Measurements from ENCODE around the gene CPA4.

CPA4 gene

DNA sequence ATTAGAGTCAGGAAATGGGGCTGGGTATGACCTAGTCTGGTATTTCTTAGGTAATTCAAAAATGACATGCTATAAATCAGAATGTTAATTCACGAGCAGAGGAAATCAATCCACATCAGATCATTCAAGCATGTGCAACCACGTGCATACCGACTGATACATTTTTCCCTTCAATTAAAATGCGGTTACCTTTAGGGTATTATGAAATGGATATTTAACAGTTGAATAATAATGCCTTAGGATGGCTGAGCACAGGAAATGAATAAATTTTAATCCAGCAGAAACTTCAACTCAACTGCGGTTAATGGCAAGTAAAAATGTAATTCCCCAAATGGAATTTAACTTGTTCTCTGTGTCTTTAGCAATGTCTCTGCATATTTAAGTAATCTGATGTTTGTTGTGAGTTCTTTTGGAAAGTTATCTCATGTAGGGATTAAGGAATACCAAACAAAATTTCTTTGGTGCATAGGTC lies 17.1 kb upstream of the CPA4 start:
- FAIRE-seq, result no peak

DNA sequence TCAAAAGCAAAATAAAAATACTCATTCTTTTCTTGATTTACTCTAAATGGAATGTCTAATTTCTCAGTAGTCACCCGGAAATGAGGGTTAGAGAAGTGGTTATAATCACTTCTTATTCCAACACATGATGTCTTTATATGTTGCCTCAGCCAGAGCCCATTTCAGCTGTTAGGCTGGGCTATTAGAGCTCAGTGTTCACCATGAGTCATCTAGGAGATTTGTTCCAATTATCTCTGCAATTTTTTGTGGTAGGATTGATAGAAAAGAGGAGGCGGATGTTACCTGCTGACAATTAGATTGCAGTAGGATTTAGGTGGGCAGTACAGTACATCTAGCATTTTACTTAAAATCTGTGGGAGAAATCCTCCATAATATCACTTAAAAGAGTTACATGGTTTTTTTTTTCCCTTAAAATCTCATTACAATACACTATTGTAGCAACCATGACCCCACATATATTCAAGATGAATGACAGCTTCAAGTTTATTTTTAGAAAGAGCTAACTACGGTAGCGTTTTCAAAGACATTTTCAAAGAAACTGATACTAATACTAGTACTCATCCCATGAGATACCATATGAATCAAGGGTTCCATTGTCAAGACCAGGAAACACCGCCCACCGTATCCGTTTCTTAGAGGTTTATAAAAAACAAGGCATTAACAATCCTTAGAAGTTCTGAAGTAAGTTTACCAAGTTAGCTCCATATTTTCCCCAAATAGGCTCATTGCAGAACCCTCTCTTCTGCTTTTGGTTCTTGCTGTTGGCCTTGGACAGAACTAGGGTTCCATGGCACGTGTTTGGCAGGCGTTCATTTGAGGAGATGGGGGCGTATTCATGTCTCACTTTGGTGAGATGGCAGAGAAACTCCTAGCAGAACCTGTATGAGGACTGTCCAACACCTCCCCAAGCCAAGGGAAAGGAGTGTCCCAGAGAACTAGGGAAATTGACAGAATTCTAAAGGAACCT lies 15.9 kb upstream of the CPA4 start:
- FAIRE-seq, result no peak

DNA sequence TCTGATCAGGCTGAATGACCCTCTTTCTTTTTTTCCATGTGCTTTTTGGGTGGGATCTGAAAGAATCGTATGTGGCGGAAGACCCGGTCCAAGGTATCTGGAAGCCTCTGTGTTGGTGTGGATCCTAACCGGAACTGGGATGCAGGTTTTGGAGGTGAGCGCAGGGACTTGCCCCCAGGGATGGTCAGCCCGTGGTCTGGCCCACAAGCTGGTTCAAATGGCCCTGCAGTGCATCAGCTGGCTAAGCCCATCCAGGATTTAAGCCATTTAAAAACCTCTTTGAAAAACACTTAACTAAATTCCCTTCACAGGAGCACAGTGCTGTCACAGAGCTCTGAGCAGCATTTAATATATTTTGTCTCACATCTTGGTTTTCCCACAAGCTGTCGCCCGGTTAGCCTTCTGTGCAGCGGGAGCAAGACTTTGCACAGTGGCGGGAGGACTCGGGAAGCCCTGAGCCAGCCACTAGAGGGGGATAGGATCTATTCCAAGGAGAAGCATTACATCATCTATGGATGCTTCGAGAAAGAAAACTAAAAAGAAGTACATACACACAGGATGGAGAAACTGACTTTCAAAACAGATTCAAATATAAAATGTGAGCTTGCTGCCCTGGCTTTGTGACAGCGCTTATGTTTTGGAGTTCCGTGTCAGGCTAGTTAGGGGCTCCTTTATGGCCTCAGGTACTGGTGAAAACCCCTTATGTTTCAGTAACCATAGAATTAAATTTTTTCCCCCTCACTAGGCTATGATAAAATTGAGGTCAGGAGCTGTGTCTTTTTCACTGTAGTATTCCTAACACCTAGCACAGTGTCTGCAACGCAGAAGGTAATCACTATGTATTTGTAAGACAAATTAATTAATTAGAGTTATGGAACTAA lies 15.0 kb upstream of the CPA4 start:
- no peak for FAIRE-seq

DNA sequence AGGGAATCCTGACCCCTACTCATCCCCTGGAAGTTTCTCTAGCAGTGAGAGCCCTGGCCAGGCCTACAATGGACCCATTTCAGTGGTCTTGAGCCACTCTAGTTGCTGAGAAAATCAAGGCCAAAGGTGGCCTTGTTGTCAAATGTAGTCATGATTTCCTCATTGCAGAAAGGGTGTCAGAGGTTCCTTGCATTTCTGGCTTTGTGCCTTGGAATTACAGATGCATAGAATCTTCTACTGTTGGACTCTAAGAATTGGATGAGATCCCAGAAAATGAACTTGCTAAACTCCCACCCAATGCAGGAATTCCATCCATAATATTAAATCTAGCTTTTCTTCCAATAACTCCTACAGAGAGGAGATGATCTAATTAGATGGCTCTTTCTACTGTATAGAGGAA lies 14.1 kb upstream of the CPA4 start:
- FAIRE-seq, result no peak

GRCh38 chr7:130279286-130279685 lies 13.7 kb upstream of the CPA4 start:
- no peak for FAIRE-seq

DNA sequence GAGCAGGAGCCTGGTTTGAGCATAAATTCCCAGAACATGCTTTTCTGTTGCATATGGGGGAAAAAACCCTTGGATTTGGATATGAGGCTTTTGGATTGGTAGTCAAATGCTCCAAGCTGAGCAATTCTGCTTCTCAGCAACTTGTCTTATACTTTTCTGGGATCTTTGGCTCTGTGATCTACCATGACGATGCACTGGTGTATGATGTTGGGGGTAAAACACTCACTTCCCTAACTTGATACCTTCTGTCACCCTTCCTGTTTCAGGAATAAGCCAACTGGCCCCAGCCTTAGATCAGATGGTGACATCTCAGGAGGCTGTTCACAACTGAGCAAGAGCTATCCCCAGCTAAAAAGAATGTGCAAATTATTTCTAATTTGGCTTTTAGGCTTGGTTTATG lies 13.1 kb upstream of the CPA4 start:
- no peak for FAIRE-seq

- no peak for FAIRE-seq
Measured at GRCh38 chr7:130281260-130281659, 11.7 kb upstream of the CPA4 start.

GRCh38 chr7:130286881-130287280 lies 6.1 kb upstream of the CPA4 start:
- no peak for FAIRE-seq

DNA sequence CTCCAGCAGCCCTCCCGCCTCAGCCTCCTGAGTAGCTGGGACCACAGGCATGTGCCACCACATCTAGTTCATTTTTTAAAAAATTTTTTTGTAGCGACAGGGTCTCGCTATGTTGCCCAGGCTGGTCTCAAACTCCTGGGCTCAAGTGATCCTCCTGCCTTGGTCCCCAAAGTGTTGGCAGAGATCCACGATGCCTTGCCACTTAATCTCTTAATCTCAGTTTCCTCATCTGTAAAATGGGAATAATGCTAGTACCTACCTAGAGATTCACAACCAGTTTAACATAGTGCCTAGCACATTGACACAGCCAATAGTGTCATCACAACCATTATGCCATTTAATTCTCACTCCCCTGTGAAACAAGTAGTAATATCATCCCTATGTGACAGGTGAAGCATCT lies 4.8 kb upstream of the CPA4 start:
- no peak for FAIRE-seq

GRCh38 chr7:130288829-130289228 lies 4.1 kb upstream of the CPA4 start:
- no peak for FAIRE-seq

GRCh38 chr7:130289478-130289877 lies 3.5 kb upstream of the CPA4 start:
- no peak for FAIRE-seq

DNA sequence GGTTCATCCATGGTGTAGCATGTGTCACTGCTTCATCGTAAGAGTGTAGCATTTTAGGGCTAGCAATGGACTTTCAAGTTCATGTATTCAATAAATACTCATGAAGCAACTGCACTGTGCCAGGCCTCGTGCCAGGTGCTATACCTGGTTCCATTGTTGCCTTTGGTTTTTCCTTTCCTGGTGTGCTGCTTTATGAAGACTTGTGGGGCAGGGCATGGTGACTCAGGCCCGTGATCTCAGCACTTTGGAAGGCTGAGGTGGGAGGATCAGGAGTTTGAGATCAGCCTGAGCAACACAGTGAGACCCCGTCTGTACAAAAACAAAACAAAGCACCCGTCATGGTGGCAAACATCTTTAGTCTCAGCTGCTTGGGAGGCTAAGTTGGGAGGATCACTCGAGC lies 2.2 kb upstream of the CPA4 start:
- no peak for FAIRE-seq

GRCh38 chr7:130293521-130293920 lies 560 bp downstream of the CPA4 start:
- FAIRE-seq, result no peak

- FAIRE-seq, result no peak
Measured at GRCh38 chr7:130294314-130294713, 1.4 kb downstream of the CPA4 start.

DNA sequence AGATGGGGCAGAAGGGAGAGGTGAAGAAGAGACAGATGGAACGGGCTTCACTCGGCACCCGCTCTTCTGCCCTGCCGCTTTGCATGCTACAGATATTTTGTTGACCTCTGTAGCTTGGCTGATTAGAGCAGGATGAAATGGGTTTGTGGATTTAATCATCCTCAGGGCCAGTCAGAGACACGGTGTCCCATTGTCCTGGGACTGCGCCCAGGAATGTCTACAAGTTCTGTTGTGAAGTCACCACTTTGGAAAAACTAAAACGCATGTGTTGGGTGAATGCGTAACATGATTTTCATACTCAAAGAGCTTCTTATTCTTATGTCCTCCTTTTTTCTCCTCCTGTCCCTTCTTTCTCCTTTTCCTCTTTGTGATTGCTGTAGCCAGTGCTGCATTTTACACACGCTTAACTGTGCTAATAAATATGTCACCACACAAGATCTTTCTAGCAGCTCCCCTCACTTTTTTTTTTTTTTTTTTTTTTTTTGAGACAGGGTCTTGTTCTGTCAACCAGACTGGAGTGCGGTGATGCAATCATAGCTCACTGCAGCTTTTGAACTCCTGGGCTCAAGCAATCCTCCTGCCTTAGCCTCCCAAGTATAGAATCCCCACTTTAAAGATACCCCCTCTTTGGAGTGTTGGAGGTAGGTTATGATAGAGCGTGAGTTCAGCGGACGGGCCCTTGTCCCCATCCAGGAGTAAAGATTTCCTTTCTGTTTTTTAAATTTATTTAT lies 3.4 kb downstream of the CPA4 start:
- no peak for FAIRE-seq

GRCh38 chr7:130297628-130298543 lies 4.9 kb downstream of the CPA4 start:
- FAIRE-seq, result no peak

- no peak for FAIRE-seq
Measured at GRCh38 chr7:130298544-130299326, 5.8 kb downstream of the CPA4 start.

DNA sequence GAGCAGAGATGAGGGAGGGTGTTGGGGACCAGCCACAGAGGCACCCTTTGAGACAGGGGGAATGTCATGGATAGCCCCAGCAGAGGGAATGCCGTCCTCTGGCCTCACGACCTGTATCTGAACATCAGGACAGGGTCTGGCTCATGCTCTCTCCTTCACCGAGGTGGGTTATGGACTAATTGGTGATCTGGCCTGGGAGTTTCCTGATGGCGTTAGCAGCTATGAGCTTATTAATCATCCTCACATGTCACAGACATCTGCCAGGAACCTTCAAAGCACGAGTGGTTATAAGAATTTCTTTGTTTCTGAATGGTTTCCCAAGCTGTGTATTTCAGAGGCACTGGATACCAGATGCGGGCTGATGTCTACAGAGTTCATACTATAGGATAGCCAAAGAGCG lies 6.9 kb downstream of the CPA4 start:
- FAIRE-seq, result no peak

GRCh38 chr7:130301501-130302020 lies 8.6 kb downstream of the CPA4 start:
- no peak for FAIRE-seq

DNA sequence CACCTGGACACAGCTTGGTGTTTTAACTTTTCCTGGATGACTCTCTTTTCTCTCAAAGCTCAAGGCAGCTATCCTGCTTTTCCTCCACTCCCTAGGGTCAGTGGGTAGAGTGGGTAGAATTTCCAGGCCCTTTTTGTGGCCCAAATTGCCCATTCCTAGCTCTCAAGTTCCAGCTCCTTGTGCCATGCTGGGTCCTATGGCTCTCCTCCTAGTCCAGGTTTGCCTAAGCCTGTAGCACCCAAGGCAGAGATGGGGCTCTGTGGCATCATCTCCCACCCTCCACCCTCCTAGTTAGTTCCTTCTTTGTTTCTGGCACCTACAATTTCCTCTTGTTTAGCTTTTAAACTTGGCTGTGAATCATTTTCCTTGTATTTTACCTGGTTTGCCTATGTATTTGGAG lies 9.7 kb downstream of the CPA4 start:
- no peak for FAIRE-seq

DNA sequence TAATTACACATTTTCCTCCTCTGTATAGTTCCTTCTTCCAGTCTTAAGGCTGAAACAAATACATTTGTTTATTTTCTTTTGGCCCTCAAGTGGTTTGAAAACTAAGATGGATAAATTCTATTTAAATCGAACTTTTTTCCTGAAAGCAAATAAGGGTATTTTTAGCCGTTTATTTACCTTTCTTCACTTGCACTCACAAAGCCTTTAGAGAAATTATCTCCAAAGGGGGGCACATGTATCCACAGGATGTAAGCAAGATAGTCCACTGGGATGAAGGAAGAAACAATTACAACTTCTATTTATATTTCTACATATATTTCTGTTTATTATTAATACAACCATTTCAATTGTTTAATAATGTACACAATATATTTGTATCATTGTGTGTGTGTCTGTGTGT lies 10.2 kb downstream of the CPA4 start:
- FAIRE-seq, result no peak
